H1 (cell line): Measurements from ENCODE around the gene IQGAP3. TPM values are rescaled to one million over a fixed set of nuclear protein-coding genes. Genes with fewer than 3 reads are reported as not detected.
A peak's percentile ranks its signal among the peaks of the same experiment; 100 is the strongest.

Experiments used
- CTCF ChIA-PET: fragments of 300-600 bp; sonication (Branson Sonifier 250); formaldehyde crosslinking; loops from one replicate; lab custom pipeline; 2021; ENCODE audit not compliant: partially characterized antibody; lab: Charles Lee
- POLR2A ChIA-PET: fragments of 300-600 bp; sonication (Branson Sonifier 250); formaldehyde crosslinking; loops from one replicate; lab custom pipeline; 2021; ENCODE audit warnings: inconsistent platforms; ENCODE audit not compliant: partially characterized antibody; lab: Charles Lee
- DNase-seq, 2 experiments: peaks; one replicate each; pipeline versions ENCODE4 v3.0.0 to v3.0.0-alpha.2; 2010 to 2022; ENCODE audit warnings: low spot score in 2 of 2, low read depth in 1 of 2, mixed read lengths in 1 of 2
- FAIRE-seq: peaks from 2 replicates; lab custom pipeline; 2011; peaks lifted over from hg19 to GRCh38; lab: Jason Lieb, UNC
- H2AFZ ChIP-seq: 2 replicates; pipeline ENCODE4 v1.8.1; 2012; ENCODE audit warnings: low read length, inconsistent platforms
- H2AK5ac ChIP-seq: 2 replicates; pipeline ENCODE4 v1.6.1; 2013; ENCODE audit warnings: low read depth, low read length
- H2BK120ac ChIP-seq: replicated peaks from 2 replicates; pipeline ENCODE3; 2013; ENCODE audit warnings: low read depth, low read length, inconsistent platforms
- H2BK12ac ChIP-seq: 2 replicates; pipeline ENCODE4 v1.6.1; 2013; ENCODE audit warnings: low read depth, low read length
- H2BK15ac ChIP-seq: 2 replicates; pipeline ENCODE4 v1.6.1; 2013; ENCODE audit warnings: low read length
- H2BK20ac ChIP-seq: 2 replicates; pipeline ENCODE4 v1.6.1; 2013; ENCODE audit warnings: low read length
- H2BK5ac ChIP-seq: 2 replicates; pipeline ENCODE4 v1.6.1; 2013; ENCODE audit warnings: low read depth, low read length
- H3K14ac ChIP-seq: 2 replicates; pipeline ENCODE4 v1.6.1; 2013; ENCODE audit warnings: inconsistent platforms; ENCODE audit not compliant: insufficient read length
- H3K18ac ChIP-seq: 2 replicates; pipeline ENCODE4 v1.6.1; 2013; ENCODE audit warnings: low read length; ENCODE audit errors: extremely low read depth
- H3K23ac ChIP-seq: 2 replicates; pipeline ENCODE4 v1.6.1; 2013; ENCODE audit warnings: inconsistent platforms; ENCODE audit not compliant: insufficient read length
- H3K23me2 ChIP-seq: 2 replicates; pipeline ENCODE4 v1.6.1; 2013; ENCODE audit warnings: low read depth, low read length
- H3K27ac ChIP-seq: 2 replicates; pipeline ENCODE4 v1.6.1; 2011; ENCODE audit warnings: low read depth, low read length, inconsistent platforms
- H3K27me3 ChIP-seq, 4 experiments: replicated peaks in 1 of 4; 1 replicate in 1 of 4; 2 replicates in 3 of 4; pipeline versions ENCODE4 v1.6.1 to v1.8.1; 2011 to 2013; ENCODE audit warnings: low read length in 3 of 4, mild to moderate bottlenecking in 3 of 4, inconsistent platforms in 2 of 4, mixed read lengths in 2 of 4, moderate library complexity in 1 of 4; ENCODE audit not compliant: control insufficient read depth in 3 of 4, insufficient read depth in 3 of 4; ENCODE audit errors: extremely low read depth in 1 of 4
- H3K36me3 ChIP-seq, 4 experiments: 2 replicates each; pipeline versions ENCODE4 v1.6.1 to v1.8.1; 2011 to 2013; ENCODE audit warnings: mild to moderate bottlenecking in 4 of 4, low read length in 3 of 4, moderate library complexity in 2 of 4, control low read depth in 1 of 4, inconsistent platforms in 1 of 4; ENCODE audit not compliant: insufficient read depth in 4 of 4, control insufficient read depth in 2 of 4
- H3K4ac ChIP-seq: replicated peaks from 2 replicates; pipeline ENCODE3; 2013; ENCODE audit warnings: low read length, low read depth, mixed read lengths, inconsistent platforms; ENCODE audit not compliant: insufficient read length
- H3K4me1 ChIP-seq, 4 experiments: replicated peaks in 1 of 4; 1 replicate in 1 of 4; 2 replicates in 3 of 4; pipeline versions ENCODE4 v1.6.1 to v1.8.1; 2011 to 2013; ENCODE audit warnings: low read length in 3 of 4, inconsistent platforms in 2 of 4, mixed read lengths in 1 of 4; ENCODE audit not compliant: insufficient read depth in 4 of 4, control insufficient read depth in 3 of 4
- H3K4me2 ChIP-seq, 2 experiments: 2 replicates each; pipeline versions ENCODE4 v1.6.1 to v1.8.1; 2011 to 2013; ENCODE audit warnings: low read depth in 2 of 2, low read length in 2 of 2, control low read depth in 1 of 2, inconsistent platforms in 1 of 2, mild to moderate bottlenecking in 1 of 2; ENCODE audit not compliant: insufficient read depth in 1 of 2
- H3K4me3 ChIP-seq, 4 experiments: fragments of 200-600, 300-600 bp in 1 of 4; sonication (generic), shearing (Covaris generic), sonication (Bioruptor Twin) in 1 of 4; 2 replicates each; pipeline versions ENCODE4 v1.5.1 to v1.8.1; 2011 to 2016; ENCODE audit warnings: low read length in 4 of 4, low read depth in 3 of 4, control low read depth in 2 of 4, inconsistent platforms in 2 of 4, mild to moderate bottlenecking in 2 of 4, mixed read lengths in 1 of 4, moderate library complexity in 1 of 4; ENCODE audit not compliant: insufficient read depth in 2 of 4; ENCODE audit errors: extremely low read depth in 1 of 4
- H3K56ac ChIP-seq: replicated peaks from 2 replicates; pipeline ENCODE3; 2013; ENCODE audit warnings: low read depth, mild to moderate bottlenecking, mixed read lengths, low read length, inconsistent platforms; ENCODE audit not compliant: insufficient read length
- H3K79me1 ChIP-seq: 2 replicates; pipeline ENCODE4 v1.6.1; 2013; ENCODE audit warnings: low read depth, low read length, control low read depth
- H3K79me2 ChIP-seq, 2 experiments: 2 replicates each; pipeline versions ENCODE4 v1.6.1 to v1.8.1; 2012 to 2013; ENCODE audit warnings: low read length in 2 of 2, mild to moderate bottlenecking in 2 of 2, inconsistent platforms in 1 of 2; ENCODE audit not compliant: insufficient read depth in 2 of 2, control insufficient read depth in 1 of 2
- H3K9ac ChIP-seq, 4 experiments: replicated peaks in 1 of 4; 1 replicate in 1 of 4; 2 replicates in 3 of 4; pipeline versions ENCODE4 v1.6.1 to v1.8.1; 2011 to 2013; ENCODE audit warnings: low read depth in 3 of 4, low read length in 3 of 4, control low read depth in 2 of 4, mild to moderate bottlenecking in 2 of 4, moderate library complexity in 2 of 4, inconsistent platforms in 1 of 4; ENCODE audit errors: extremely low read depth in 1 of 4
- H3K9me3 ChIP-seq, 2 experiments: 2 replicates each; pipeline versions ENCODE4 v1.6.1 to v1.8.1; 2012 to 2013; ENCODE audit warnings: mild to moderate bottlenecking in 2 of 2, moderate library complexity in 2 of 2, control low read depth in 1 of 2, inconsistent platforms in 1 of 2, low read depth in 1 of 2, low read length in 1 of 2, mixed read lengths in 1 of 2; ENCODE audit not compliant: insufficient read depth in 2 of 2
- H4K20me1 ChIP-seq, 2 experiments: replicated peaks in 1 of 2; 2 replicates each; pipeline versions ENCODE3 to v1.8.1; 2011 to 2013; ENCODE audit warnings: inconsistent platforms in 2 of 2, low read length in 2 of 2, mild to moderate bottlenecking in 1 of 2; ENCODE audit not compliant: insufficient read depth in 2 of 2, control insufficient read depth in 1 of 2
- H4K5ac ChIP-seq: 2 replicates; pipeline ENCODE4 v1.6.1; 2013; ENCODE audit warnings: low read length, low read depth, mixed read lengths, inconsistent platforms; ENCODE audit not compliant: insufficient read length
- H4K8ac ChIP-seq: 2 replicates; pipeline ENCODE4 v1.8.0; 2013; ENCODE audit warnings: mild to moderate bottlenecking, moderate library complexity, low read length, inconsistent platforms; ENCODE audit not compliant: insufficient read depth; ENCODE audit errors: extremely low read depth
- H4K91ac ChIP-seq: replicated peaks from 2 replicates; pipeline ENCODE3; 2013; ENCODE audit warnings: low read length, mixed read lengths, inconsistent platforms; ENCODE audit not compliant: insufficient read length
- BCL11A ChIP-seq, 2 experiments: IDR thresholded peaks; one replicate each; pipeline ENCODE4 v1.6.1; 2011; ENCODE audit warnings: low read depth in 2 of 2, low read length in 2 of 2, mild to moderate bottlenecking in 2 of 2
- CREB1 ChIP-seq: IDR thresholded peaks from 2 replicates; pipeline ENCODE4 v1.6.1; 2012; ENCODE audit warnings: inconsistent platforms
- EZH2 ChIP-seq: fragments of 200-600 bp; sonication (generic); IDR thresholded peaks from 2 replicates; pipeline ENCODE4 v1.7.1; 2012; ENCODE audit warnings: low read depth, mild to moderate bottlenecking, moderate library complexity, low read length, inconsistent platforms; ENCODE audit not compliant: severe bottlenecking
- HDAC2 ChIP-seq, 2 experiments: fragments of 300-600 bp in 1 of 2; sonication (generic) in 1 of 2; IDR thresholded peaks; 2 replicates each; pipeline ENCODE4 v1.6.1; 2011 to 2012; ENCODE audit warnings: low read depth in 2 of 2, low read length in 2 of 2, mild to moderate bottlenecking in 2 of 2, moderate library complexity in 2 of 2, borderline replicate concordance in 1 of 2, inconsistent platforms in 1 of 2
- KDM1A ChIP-seq: fragments of 200-600, 300-600 bp; sonication (generic); IDR thresholded peaks from 2 replicates; pipeline ENCODE4 v1.7.1; 2016; ENCODE audit warnings: mild to moderate bottlenecking, low read length, borderline replicate concordance
- NANOG ChIP-seq: IDR thresholded peaks from 2 replicates; pipeline ENCODE4 v1.6.1; 2011; ENCODE audit warnings: low read length, low read depth, mild to moderate bottlenecking, inconsistent platforms; ENCODE audit not compliant: insufficient read depth, poor library complexity, severe bottlenecking
- PHF8 ChIP-seq: fragments of 200-600 bp; sonication (generic); conservative IDR thresholded peaks from 2 replicates; pipeline ENCODE4 v1.7.1; 2012; ENCODE audit warnings: low read depth, mild to moderate bottlenecking, inconsistent platforms, low read length, moderate library complexity
- POU5F1 ChIP-seq: IDR thresholded peaks from 2 replicates; pipeline ENCODE4 v1.6.1; 2011; ENCODE audit warnings: low read depth, mild to moderate bottlenecking, low read length, moderate library complexity
- RNF2 ChIP-seq: fragments of 200-900, 300-1000 bp; sonication (generic); IDR thresholded peaks from 2 replicates; pipeline ENCODE4 v1.7.1; 2016; ENCODE audit warnings: borderline replicate concordance, low read depth, mild to moderate bottlenecking, antibody characterized with exemption, low read length; ENCODE audit not compliant: poor library complexity, severe bottlenecking; ENCODE audit errors: missing control alignments
- SP4 ChIP-seq: IDR thresholded peaks from 2 replicates; pipeline ENCODE4 v1.6.1; 2012; ENCODE audit warnings: low read length, inconsistent platforms
- TCF12 ChIP-seq: IDR thresholded peaks from 2 replicates; pipeline ENCODE4 v1.6.1; 2011; ENCODE audit warnings: low read depth, mild to moderate bottlenecking, low read length
- ZNF274 ChIP-seq: IDR thresholded peaks from 2 replicates; pipeline ENCODE4 v1.7.0; 2012; ENCODE audit warnings: low read length, borderline replicate concordance; ENCODE audit errors: extremely low read depth
- WGBS, 2 experiments: shearing (Covaris generic) in 1 of 2; methylation state at CpG; one replicate each; pipeline versions ENCODE4 v1.1.6 to v1.1.7; 2013 to 2015; ENCODE audit warnings: low lambda C conversion rate in 2 of 2, mixed read lengths in 2 of 2, inconsistent platforms in 1 of 2, low coverage in 1 of 2, missing lambda C conversion rate in 1 of 2; ENCODE audit not compliant: insufficient replicate concordance in 2 of 2, insufficient coverage in 1 of 2, insufficient read length in 1 of 2; ENCODE audit errors: extremely low coverage in 1 of 2, missing lambda C conversion rate in 1 of 2; 5-methylcytosine and 5-hydroxymethylcytosine counted together
- polyA plus RNA-seq, 7 experiments: library from polyadenylated mRNA; depleted of rRNA in 3 of 7; stranded (reverse) in 5 of 7; unstranded in 2 of 7; fragments of >200 nt in 5 of 7; fragments of 200-250 nt in 2 of 7; gene quantifications; 1 replicate in 5 of 7; 2 replicates in 1 of 7; 4 replicates in 1 of 7; pipeline versions ENCODE4 v1.2.1 to v1.2.3, GENCODE V29; 2011 to 2013; ENCODE audit warnings: missing spikeins in 2 of 7, mixed read lengths in 2 of 7
- total RNA-seq: library from RNA; stranded (reverse); fragmentation: NEBNext Ultra II Directional; extraction: Animal tissue kit (Norgen Biotek cat#: 25700); gene quantifications from 2 replicates; pipeline ENCODE4 v1.2.1, GENCODE V29; 2021

IQGAP3 gene
- total and polyA plus RNA-seq, 2 of the 8 experiments (the other 6 are each of a cell fraction or from before 2014, with no cell fraction given): 14.6 to 22.3 TPM

- H2BK15ac ChIP-seq: no peak overlapping the region
- H3K4me3 ChIP-seq: no peak overlapping the region
- 93% methylated on average over 7 of the region's 7 CpGs; no CpG with 5 or more reads in 1 of the 2 experiments for WGBS, 2 experiments
- H3K4me2 ChIP-seq: peak overlapping the region in 1 of 2 experiments; percentile 8; a peak in 1 of 4 replicates
- no peaks in the 10 kb centered on the region for H3K36me3 ChIP-seq
- H2AK5ac ChIP-seq: no peak overlapping the region
- DNase-seq (no peak), FAIRE-seq (no peak)
- H3K27me3 ChIP-seq: no peaks in the 10 kb centered on the region
- no peak overlapping the region for H4K5ac ChIP-seq
- no peak overlapping the region for H3K56ac ChIP-seq
- TF ChIP-seq ZNF274 (no peak), BCL11A (IDR thresholded peaks at IDR 0.05; ENCODE audit: low read depth in 2 of 2, low read length in 2 of 2) (no peak), KDM1A (no peak), PHF8 (no peak), SP4 (no peak), CREB1 (no peak), EZH2 (no peak), POU5F1 (no peak), RNF2 (no peak), TCF12 (no peak), HDAC2 (IDR thresholded peaks at IDR 0.05; ENCODE audit: borderline replicate concordance in 1 of 2, low read depth in 2 of 2, low read length in 2 of 2) (no peak), NANOG (no peak)
- no peak overlapping the region for H4K8ac ChIP-seq
- H2BK5ac ChIP-seq: no peak overlapping the region
- no peak overlapping the region for H3K27ac ChIP-seq
- H2BK20ac ChIP-seq: no peak overlapping the region
- H2BK12ac ChIP-seq: no peak overlapping the region
- no peak overlapping the region for H3K14ac ChIP-seq
- H3K4ac ChIP-seq: no peak overlapping the region
- no peaks in the 10 kb centered on the region; a peak in 1 of 4 replicates for H3K9me3 ChIP-seq
- no peak overlapping the region for H3K23ac ChIP-seq
- no peak overlapping the region for H3K18ac ChIP-seq
- ChIA-PET CTCF (interaction anchor here (0.6 to 3.9 kb wide), 16 partner anchors 8 to 152 kb away, joined by 3 to 20 read pairs (median 4); no protein-coding TSS in a partner anchor), POLR2A (interaction anchor here (0.9 to 1.9 kb wide), 4 partner anchors 9 to 25 kb away, joined by 3 to 10 read pairs (median 4); no protein-coding TSS in a partner anchor)
- H4K20me1 ChIP-seq: no peaks in the 10 kb centered on the region
- no peak overlapping the region for H2AFZ ChIP-seq
- H2BK120ac ChIP-seq: no peak overlapping the region
- no peaks in the 10 kb centered on the region for H3K79me2 ChIP-seq
- H3K23me2 ChIP-seq: peaks cover 3% of the 10 kb centered on the region; the same call in 1 of the 2 replicates
- H3K9ac ChIP-seq: no peak overlapping the region
- H3K79me1 ChIP-seq: no peaks in the 10 kb centered on the region
- H4K91ac ChIP-seq: no peak overlapping the region
- peaks cover 10 to 24% (median 15%) of the 10 kb centered on the region in 4 experiments for H3K4me1 ChIP-seq
Measured at GRCh38 chr1:156508205-156508954, 64.0 kb downstream of the IQGAP3 start.
